HG02970 (cell line): ENCODE measurements around the gene KCNK18.
"Not testable (repeated sequence)": the region's sequence is repeated elsewhere in the genome, so short reads cannot be mapped to it uniquely, and the experiment has no call there.

ENCODE experiments used
- ATAC-seq: cut with Tn5 transposase; IDR thresholded peaks from one replicate; pipeline ENCODE4 v1.9.1; 2021; ENCODE audit warnings: mild to moderate bottlenecking, moderate library complexity, moderate number of reproducible peaks; ENCODE audit not compliant: unreplicated experiment, low FRiP score

Gene KCNK18

GRCh38 chr10:117169480-117169879 lies 27.8 kb upstream of the KCNK18 start:
- ATAC-seq: no peak

- ATAC-seq: no peak
Measured at GRCh38 chr10:117170244-117170643, 27.0 kb upstream of the KCNK18 start.

GRCh38 chr10:117174439-117175214 lies 22.7 kb upstream of the KCNK18 start:
- ATAC-seq: peak; percentile 72

GRCh38 chr10:117175215-117175900 lies 21.9 kb upstream of the KCNK18 start:
- ATAC-seq: peak; percentile 29

- ATAC-seq: no peak
Measured at GRCh38 chr10:117175901-117176534, 21.3 kb upstream of the KCNK18 start.

- ATAC-seq: no peak
Measured at GRCh38 chr10:117178190-117178589, 19.1 kb upstream of the KCNK18 start.

GRCh38 chr10:117184296-117184695 lies 13.0 kb upstream of the KCNK18 start:
- no peak for ATAC-seq

GRCh38 chr10:117184821-117185220 lies 12.5 kb upstream of the KCNK18 start:
- no peak for ATAC-seq

- not testable (repeated sequence) for ATAC-seq
Measured at GRCh38 chr10:117185817-117186216, 11.5 kb upstream of the KCNK18 start.

GRCh38 chr10:117186832-117187615 lies 10.3 kb upstream of the KCNK18 start:
- ATAC-seq: no peak

GRCh38 chr10:117188371-117188770 lies 8.9 kb upstream of the KCNK18 start:
- ATAC-seq: no peak

GRCh38 chr10:117189557-117189956 lies 7.7 kb upstream of the KCNK18 start:
- ATAC-seq: no peak

- no peak for ATAC-seq
Measured at GRCh38 chr10:117198088-117198487, 799 bp downstream of the KCNK18 start.

- ATAC-seq: no peak
Measured at GRCh38 chr10:117201826-117202225, 4.5 kb downstream of the KCNK18 start.

- no peak for ATAC-seq
Measured at GRCh38 chr10:117204316-117204715, 7.0 kb downstream of the KCNK18 start.

- no peak for ATAC-seq
Measured at GRCh38 chr10:117212176-117212575, 14.9 kb downstream of the KCNK18 start.

- no peak for ATAC-seq
Measured at GRCh38 chr10:117214401-117214800, 17.1 kb downstream of the KCNK18 start.

GRCh38 chr10:117215079-117215478 lies 17.8 kb downstream of the KCNK18 start:
- ATAC-seq: no peak

- no peak for ATAC-seq
Measured at GRCh38 chr10:117216028-117216427, 18.7 kb downstream of the KCNK18 start.

- ATAC-seq: no peak
Measured at GRCh38 chr10:117216611-117217195, 19.4 kb downstream of the KCNK18 start.
